ENCODE data around the gene ACTN1.

ACTN1 gene

DNA sequence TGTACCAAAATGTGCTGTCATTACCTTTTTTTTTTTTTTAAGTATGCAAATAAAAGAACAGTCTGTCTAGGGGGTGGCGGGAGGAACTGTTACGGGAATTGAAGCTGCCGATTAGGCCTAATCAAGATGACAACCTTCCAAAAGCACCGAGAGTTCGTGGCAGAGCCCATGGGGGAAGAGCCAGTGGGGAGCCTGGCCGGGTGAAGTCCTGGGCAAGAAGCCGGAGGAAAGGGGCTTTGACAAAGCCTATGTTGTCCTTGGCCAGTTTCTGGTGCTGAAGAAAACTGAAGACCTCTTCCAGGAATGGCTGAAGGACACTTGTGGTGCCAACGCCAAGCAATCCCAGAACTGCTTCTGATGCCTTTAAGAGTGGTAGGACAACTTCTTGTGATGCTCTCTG is 42.6 kb downstream of the ACTN1 start:
- no peak for DNase-seq (ENCODE audit: low read depth)

DNA sequence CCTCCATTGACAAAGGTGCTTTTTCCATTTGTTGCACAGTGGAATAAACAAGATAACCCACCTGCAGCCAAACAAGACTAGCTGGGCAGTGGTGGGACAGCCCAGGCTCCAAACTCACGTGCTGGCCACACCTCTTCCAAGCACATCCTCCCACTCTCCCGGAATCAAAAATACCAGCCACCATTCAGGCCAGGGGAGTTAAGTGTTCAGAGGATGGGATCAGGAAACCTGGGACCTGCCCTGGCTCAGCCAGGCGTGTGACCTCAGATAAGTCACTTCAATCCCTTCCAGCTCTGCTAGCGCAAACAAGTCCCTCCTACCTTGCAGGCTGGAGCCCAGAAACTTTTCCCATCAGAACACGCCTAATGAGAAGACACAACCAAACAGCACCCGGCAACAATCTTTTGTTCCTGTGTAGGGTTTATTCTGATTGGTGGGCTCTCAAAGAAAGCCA is 43.3 kb downstream of the ACTN1 start:
- DNase-seq (ENCODE audit: low read depth), result no peak

GRCh38 chr14:68934066-68934465 is 45.0 kb downstream of the ACTN1 start:
- DNase-seq (ENCODE audit: low read depth), result no peak

DNA sequence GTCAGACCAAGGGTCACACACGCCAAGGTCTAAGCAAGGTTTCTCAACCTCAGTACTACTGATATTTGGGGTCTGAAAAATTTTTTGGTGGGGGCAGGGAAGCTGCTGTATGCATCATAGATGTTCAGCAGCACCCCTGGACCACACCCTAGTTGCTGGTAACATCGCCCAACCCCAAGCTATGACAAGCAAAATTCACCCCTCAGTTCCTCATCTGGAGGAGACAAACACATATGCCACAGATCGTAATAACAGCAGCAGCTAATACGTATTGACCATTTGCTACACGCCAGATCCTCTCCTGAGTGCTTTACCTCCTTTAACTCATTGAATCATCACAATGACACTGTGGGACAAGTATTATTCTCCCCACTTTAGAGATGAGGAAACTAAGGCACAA is 46.4 kb downstream of the ACTN1 start:
- DNase-seq (ENCODE audit: low read depth), result no peak

GRCh38 chr14:68932231-68932630 is 46.9 kb downstream of the ACTN1 start:
- DNase-seq (ENCODE audit: low read depth), result no peak

GRCh38 chr14:68931474-68932051 is 47.5 kb downstream of the ACTN1 start:
- DNase-seq (ENCODE audit: low read depth), result no peak

GRCh38 chr14:68931063-68931462 is 48.0 kb downstream of the ACTN1 start:
- DNase-seq (ENCODE audit: low read depth), result no peak

DNA sequence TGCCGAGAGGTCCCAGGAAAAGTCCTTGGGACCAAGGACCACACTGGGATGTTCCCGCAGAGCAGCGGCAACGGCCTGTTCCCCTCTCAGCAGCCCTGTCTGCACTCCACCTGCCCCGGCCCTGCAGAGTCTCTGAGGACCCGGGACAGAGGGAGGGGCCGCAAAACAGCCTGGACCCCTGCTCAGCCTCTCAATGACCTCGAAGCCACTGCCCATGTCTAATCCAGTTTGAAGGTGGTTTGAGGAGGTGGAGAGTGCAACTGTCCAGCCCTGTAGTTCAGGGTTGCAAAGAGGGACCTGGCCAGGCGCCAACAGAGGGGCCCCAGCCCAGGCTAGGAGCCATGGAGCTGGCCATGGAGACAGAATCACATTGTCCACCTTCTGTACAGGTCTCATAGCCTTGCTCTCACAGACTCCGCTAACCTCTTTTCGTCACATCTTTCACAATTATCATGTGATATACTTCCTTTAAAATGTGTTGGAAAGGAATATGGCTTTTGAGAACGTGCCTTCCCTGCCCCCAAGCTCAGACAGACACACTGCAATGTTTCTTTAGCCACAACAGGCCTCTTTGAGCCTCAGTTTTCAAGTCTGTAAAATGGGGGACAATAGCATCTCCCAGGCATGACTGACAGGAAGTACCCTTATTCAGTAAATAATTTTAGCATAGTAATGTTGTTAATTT is 49.3 kb downstream of the ACTN1 start:
- no peak for DNase-seq (ENCODE audit: low read depth)

DNA sequence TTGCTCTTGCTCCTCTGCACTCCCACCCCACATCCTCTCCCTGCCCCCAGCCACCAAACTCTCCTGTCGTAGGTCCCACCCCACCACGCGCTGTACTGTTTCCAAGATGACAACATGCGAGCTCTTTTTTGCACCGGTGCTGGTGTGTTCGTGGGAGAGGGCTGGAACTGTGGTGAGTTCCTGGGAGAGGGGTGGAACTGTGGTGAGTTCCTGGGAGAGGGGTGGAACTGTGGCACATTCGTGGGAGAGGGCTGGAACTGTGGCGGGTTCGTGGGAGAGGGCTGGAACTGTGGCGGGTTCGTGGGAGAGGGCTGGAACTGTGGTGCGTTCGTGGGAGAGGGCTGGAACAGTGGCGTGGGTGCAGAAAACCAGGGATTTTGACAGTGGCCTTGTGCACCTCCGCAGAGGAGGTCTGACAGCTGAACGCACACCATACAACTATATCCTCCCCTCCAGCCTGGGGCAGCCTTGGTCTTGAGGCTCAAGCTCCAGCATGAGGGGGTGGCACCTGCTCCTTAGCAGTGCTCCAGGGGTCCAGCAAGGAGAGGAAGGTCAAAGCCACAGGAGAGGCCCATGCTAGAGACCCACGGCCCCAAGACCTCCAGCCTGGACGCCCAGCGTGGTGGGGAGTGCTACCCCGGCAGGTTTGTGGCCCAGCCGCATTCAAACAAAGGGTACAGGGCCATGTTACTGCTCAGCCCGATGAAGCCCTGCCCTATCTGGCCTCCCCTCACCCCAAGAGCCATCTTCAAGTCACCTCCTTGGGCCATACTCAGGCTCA is 50.1 kb downstream of the ACTN1 start:
- no peak for DNase-seq (ENCODE audit: low read depth)

GRCh38 chr14:68927956-68928675 is 51.0 kb downstream of the ACTN1 start:
- no peak for DNase-seq (ENCODE audit: low read depth)

DNA sequence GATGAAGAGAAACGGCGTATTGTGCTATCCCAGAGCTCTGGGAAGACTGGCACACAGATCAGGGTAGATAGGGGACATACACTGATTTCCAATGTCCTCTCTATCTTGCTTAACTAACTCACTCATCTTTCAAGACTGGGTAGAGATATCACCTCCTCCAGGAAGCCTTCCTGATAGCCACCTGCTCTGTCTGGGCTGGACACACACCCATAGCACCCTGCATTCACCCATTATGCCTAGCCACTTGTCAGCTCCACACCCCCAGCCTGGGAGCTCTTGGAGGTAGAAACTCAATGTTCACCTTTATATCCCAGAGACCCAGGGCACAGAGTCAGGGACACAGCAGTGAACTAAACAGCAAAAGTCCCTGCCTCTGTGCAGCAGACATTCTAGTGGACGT is 52.0 kb downstream of the ACTN1 start:
- DNase-seq (ENCODE audit: low read depth), result no peak

DNA sequence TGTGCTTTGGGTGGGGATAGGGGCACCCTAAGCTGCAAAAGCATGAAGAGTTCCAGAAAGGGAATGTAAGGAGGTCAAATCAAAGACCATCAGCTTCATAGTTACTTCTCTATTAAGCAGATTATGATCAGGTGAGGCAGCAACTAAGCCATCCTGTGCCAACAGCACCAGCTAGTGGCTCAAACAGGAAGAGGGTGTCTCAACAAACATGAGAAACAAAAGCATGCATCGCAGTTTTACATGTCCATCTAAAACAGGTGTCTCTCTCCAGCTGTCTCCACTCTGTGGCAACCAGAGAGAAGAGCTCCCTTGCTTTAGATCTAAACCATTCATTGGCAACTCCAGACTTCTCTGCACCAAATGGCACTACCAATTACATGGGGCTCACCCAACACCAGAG is 52.9 kb downstream of the ACTN1 start:
- no peak for DNase-seq (ENCODE audit: low read depth)

GRCh38 chr14:68925373-68925772 is 53.7 kb downstream of the ACTN1 start:
- no peak for DNase-seq (ENCODE audit: low read depth)

DNA sequence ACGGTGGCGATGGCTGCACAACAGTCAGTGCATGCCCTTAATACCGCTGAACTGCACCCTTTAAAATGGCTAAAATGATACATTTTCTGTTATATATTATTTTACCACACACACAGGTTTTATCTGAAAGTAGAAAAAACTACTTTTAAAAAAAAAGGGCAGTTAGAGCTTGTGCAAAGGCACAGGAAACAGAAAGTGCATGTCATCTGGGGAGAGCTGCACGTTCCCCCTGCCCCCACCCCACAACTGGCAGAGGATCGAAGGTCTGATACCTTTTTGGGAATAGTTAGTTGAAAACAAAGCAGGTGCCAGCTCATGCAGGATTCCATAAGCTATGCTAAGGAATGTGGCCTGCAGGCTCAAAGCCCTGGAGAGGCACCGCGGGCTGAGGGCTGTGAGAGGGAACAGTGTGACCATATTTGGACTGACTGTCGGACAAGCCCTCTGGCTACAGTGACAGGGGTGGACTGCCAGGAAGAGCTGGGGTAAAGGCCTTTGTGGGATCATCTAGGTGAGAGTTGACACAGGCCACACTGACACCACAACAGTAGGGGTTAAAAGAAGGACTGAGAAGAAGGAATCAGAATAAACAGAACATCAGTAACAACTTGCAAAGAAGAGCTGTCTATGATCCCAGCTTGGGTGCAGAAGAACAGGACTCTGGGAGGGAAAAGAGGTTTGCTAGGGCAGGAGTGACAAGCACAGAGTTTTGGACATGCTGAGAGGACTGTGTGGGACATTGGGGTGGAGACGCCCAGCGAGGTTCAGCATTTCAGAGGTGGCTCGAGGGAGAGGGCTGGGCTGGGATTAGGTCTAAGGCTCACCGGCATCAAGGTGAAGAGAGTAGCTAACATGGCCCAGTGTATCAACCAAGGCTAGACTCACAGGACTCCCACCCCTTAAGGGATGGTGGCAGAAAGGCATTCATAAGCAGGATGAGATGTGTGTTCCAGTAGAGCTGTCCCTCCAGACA is 54.6 kb downstream of the ACTN1 start:
- DNase-seq (ENCODE audit: low read depth), result no peak

DNA sequence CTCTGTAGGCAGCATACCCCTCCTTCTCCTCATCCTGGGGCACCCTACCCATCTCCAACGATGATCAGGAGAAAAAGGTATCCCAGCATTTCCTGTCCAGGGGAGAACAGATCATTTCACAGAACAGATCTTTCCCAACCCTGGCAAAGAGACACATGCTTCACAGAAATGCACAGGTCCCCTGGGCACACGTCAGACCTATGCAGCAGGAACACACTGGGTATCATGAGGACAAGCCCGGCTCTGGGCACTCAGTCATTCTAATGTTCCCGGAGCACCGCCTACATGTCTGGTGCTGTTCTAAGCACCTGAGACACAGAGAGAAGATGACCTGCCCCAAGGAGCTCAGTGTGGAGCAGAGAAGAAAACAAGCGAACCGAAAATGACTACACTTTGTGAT is 56.2 kb downstream of the ACTN1 start:
- DNase-seq (ENCODE audit: low read depth), result no peak

GRCh38 chr14:68922201-68922621 is 56.9 kb downstream of the ACTN1 start:
- no peak for DNase-seq (ENCODE audit: low read depth)

DNA sequence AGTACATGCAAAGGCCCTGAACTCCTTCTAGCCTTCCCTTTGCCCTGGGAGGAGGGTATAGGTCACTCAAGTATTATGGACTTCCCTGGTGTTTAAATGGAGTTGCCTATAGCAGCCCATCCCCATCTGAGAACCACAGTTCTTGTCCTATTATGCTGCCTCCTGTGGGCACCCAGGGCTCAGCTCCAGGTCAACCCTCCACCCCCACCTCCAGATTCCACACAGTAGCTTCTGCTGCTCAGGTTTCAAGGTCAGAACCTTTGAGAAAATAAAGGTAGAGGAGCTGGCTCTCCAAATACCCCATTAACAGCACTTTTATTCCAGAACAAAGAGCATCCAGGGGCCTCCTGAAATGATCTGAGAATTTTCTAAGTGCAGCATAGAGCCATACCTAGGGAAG is 57.4 kb downstream of the ACTN1 start:
- DNase-seq (ENCODE audit: low read depth), result no peak

- DNase-seq (ENCODE audit: low read depth), result no peak
Observed at GRCh38 chr14:68921049-68921448, 58.1 kb downstream of the ACTN1 start.

GRCh38 chr14:68919129-68919927 is 59.8 kb downstream of the ACTN1 start:
- DNase-seq (ENCODE audit: low read depth), result no peak

DNA sequence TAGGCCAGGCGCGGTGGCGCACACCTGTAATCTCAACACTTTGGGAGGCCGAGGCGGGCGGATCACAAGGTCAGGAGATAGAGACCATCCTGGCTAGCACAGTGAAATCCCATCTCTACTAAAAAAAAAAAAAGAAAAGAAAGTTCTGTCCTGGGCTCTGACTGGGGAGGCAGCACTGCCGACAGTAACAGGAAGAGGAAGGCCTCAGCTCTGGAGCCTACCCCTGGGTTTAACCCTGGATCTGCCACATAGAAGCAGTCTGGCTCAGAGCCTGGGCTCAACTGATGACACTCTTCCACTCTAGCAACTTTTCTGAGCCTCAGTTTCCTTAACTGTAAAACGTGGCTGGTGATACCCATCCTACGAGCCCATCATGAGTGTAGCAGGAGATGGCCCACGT is 60.5 kb downstream of the ACTN1 start:
- DNase-seq (ENCODE audit: low read depth), result no peak

Data from stimulated activated CD8-positive, alpha-beta memory T cell treated with anti-CD3 and anti-CD28 coated beads, Interleukin-12 subunit alpha, Interleukin-12 subunit beta, amount 100 ng/mL, for 1 hour (primary cell).